Measurements from ENCODE around the gene ATP9B.
A peak's percentile ranks its signal among the peaks of the same experiment; 100 is the strongest.
"Not testable (repeated sequence)": the region's sequence is repeated elsewhere in the genome, so short reads cannot be mapped to it uniquely, and the experiment has no call there.

ATP9B gene

DNA sequence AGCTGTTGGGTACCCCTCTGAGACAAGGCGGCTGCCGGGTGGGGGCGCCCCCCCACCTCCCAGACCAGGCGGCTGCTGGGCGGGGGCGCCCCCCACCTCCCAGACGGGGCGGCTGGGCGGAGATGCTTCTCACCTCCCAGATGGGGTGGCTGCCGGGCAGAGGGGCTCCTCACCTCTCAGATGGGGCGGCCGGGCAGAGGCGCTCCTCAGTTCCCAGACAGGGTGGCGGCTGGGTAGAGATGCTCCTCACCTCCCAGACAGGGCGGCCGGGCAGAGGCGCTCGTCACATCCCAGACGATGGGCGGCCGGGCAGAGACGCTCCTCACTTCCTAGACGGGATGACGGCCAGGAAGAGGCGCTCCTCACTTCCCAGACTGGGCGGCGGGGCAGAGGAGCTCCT, 3.5 kb downstream of the ATP9B start:
- DNase-seq: not testable (repeated sequence)

DNA sequence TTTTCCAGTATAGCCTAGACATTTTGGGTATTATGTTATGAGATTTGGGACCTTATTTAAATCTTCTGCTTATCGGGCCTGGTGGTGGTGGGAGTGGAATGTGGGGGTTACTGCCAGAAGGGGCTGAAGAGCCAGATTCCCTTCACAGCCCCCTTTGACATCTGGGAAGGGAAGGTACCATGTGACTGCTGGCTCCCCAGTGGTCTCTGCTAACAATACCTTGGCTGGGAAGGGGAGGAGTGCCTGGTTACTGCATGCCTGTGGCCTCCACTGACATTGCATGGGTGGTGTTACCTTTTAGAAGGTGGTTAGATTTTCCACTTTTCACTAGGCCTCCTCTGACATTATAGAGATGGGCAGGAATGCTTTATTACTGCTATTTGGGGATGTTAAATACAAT, 8.0 kb downstream of the ATP9B start:
- DNase-seq: no peak

DNA sequence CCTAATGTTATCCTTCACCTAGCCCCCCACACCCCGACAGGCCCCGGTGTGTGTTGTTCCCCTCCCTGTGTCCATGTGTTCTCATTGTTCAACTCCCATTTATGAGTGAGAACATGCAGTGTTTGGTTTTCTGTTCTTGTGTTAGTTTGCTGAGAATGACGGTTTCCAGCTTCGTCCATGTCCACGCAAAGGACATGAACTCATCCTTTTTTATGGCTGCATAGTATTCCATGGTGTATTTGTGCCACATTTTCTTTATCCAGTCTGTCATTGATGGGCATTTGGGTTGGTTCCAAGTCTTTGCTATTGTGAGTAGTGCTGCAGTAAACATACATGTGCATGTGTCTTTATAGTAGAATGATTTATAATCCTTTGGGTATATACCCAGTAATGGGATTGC, 9.6 kb downstream of the ATP9B start:
- DNase-seq: not testable (repeated sequence)

DNA sequence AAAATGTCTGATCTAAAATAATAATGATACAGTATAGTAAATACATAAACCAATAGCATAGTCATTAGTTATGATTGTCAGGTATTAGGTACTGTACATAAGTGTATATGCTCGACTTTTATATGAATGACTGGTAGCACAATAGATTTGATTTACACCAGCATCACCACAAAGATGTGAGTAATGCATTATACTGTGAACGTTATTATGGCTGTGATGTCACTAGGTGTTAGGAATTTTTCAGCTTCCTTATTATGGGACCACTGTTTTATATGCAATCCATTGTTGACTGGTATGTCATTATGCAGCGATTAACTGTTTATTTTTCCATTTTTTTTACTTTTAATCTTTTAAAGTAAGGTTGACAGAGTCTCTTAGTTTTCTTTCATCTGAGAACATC, 23.7 kb downstream of the ATP9B start:
- DNase-seq: no peak

- no peak for DNase-seq
These were observed 24.8 kb downstream of the ATP9B start for GRCh38 chr18:79093986-79094385.

GRCh38 chr18:79095216-79095615, 26.0 kb downstream of the ATP9B start:
- no peak for DNase-seq

DNA sequence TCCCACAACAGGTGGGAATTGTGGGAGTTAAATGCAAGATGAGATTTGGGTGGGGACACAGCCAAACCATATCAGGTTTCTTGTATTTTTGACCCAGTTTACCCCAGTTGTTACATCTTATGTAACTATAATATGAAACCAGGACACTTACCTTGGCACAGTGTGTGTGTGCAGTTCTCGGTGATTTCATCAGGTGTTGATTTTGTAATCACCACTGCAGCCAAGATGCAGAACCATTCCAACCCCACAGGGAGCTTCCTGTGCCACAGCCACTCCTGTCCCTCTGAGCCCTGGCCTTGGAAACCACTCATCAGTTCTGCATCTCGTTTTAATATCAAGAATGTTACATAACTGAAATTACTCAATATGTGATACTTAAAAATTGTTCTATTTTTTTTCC, 31.8 kb downstream of the ATP9B start:
- no peak for DNase-seq

DNA sequence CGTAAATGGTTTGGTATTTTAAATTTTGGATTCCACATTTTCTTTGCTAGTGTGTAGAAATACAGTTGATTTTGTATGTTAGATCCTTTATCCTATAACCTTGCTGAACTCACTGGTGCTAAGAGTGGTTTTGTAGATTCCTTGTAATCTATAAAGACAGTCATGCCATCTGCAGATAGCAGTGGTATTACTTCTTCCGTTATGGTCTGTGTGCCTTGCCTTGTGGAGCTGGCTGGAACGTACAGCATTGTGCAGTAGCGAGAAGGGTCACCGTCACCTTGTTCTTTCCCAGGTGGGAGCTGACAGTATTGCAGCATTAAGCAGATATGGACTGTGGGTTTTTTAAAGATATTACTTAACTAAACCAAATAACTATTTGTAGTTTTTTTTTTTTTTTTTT, 33.7 kb downstream of the ATP9B start:
- DNase-seq: no peak

- DNase-seq: no peak
These were observed 34.9 kb downstream of the ATP9B start for GRCh38 chr18:79104137-79104536.

DNA sequence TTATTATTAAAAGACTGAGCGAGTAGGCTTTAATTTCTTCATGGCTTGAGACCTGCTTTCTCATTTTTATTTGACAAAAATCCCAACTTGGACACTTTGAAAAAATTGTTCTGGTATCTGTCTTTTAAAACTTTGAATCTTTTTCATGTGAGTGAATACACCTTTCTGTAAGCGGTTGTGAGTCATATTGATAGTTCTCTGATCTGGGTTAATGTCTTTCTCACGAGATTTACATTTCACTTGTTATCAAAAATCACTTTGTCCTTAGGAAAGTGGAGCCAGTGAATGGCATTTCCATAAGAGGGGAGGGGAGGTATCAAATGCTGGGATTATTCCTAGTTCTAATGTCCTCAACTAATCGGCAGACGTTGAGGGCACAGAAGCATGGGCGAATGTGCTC, 36.3 kb downstream of the ATP9B start:
- no peak for DNase-seq

DNA sequence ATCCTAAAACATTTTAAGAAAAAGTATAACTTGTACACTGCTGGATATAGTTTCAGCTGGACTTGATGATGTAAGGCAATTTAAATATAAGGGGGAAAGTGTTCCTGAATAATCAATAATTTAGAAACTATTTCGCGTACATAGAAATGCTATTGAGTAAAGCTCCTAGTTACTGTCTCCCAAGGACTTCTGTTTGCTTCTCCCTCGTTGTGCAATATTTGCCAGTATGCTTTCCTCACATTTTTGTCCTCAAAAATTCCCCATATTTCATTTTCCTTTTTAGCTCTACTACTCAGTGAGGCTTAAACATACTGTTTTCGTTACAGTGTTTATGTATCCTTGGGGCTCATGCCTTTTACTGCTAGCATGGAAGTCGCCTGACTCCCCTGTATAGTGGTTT, 36.9 kb downstream of the ATP9B start:
- no peak for DNase-seq

DNA sequence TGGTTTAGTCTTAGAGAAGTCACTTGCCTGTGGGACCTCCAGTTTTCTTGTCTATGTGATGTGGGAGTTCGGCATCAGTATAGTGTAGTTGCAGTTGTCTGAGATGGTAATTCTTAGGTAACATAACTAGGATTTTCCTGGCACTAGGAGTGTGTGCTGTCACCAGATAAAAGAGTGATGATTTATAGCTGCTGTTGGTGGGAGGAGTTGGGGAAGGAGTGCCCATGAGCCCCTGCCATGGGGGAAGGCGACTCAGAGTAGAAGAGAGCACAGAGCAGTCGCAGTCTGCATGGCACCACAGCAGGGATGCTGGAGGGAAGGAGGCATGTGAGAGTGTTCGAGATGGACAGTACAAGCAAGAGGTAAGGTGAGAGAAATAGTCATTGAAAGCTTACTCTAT, 38.7 kb downstream of the ATP9B start:
- DNase-seq: no peak

GRCh38 chr18:79108549-79109215, 39.5 kb downstream of the ATP9B start:
- DNase-seq: no peak

DNA sequence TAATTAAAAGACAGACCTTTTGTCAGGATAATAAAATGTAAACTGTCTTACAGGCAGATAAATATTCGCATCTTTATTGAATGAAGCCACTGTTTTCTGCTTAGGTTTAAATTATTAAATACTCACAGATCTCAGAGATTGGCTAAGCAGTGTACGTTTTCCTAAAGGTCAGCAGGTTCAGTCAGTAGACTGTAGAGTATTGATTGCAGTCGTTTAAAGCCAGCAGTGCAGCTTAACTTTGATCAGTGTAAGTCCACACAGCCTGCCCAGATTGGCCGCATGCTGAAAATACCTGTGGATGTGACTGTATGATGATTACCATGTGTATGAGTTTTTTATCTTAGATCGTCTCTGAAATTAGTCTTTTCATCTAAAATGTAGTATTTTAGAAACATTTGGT, 42.3 kb downstream of the ATP9B start:
- no peak for DNase-seq

GRCh38 chr18:79117385-79117784, 48.2 kb downstream of the ATP9B start:
- no peak for DNase-seq

DNA sequence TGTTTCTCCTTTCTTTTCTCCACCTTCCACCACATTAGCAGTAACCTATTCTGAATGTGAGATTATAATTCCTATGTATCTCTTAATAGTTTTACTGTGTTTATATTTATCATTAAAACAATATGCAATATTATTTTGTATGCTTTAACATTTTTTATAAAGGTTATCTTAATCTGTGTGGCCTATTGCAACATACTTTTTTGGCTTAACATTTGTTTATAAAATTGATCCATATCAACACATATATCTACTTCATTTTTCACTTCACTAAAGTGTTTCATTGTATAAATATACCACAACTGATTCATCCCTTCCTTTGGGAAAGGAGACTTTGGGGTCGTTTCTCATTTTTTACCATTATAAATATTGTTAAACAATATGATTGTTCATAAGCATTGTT, 48.6 kb downstream of the ATP9B start:
- DNase-seq: no peak

GRCh38 chr18:79118797-79119196, 49.6 kb downstream of the ATP9B start:
- no peak for DNase-seq

DNA sequence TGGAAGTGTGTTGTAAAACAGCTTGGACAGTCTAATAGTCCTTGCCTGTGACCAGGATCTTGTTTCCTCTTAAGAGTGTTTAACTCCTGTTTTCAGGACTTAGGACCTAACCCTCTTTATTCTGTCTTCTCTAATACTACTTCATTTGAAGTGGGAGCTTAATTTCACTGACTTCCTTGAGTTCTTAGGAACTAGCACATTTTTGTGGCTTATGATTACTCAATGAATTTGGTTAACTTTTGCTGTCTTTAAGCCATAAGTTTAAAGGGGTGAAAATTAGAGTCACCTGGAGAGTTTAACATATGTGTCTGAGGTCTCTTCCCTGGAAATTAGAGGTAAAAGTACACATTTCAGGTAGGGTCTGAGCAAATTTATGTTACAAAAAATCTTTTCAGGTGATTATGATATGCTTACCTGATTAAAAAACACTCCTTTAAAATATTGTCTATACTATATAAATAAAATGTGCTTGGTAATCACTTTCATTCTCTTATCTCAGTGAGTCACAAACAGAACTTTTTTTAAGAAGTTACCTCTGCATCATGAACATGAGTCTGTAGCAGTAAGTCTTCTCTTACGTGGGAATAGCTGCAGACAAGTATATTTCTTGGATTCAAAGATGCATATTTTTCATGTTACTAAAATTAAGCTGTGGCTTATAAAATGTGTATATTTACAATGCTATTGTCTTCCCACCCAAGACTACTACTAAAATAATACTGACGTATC, 52.7 kb downstream of the ATP9B start:
- no peak for DNase-seq

DNA sequence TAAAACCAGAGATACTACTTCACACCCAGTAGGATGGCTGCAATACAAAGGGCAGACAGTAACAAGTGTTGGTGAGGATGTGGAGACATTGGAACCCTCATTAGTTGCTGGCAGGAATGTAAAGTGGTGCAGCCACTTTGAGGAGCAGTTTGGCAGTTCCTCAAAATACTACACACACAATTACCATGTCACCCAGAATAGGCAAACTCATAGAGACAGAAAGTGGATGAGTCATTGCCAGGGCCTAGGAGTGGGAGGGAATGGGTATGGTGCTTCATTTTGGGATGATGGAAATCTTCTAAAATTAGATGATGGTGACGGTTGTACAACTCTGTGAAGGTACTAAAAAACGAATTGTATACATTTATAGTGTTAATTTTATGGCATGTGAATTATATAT, 54.8 kb downstream of the ATP9B start:
- DNase-seq: no peak

GRCh38 chr18:79129120-79129519, 59.9 kb downstream of the ATP9B start:
- no peak for DNase-seq

GRCh38 chr18:79133724-79134123, 64.5 kb downstream of the ATP9B start:
- no peak for DNase-seq

DNA sequence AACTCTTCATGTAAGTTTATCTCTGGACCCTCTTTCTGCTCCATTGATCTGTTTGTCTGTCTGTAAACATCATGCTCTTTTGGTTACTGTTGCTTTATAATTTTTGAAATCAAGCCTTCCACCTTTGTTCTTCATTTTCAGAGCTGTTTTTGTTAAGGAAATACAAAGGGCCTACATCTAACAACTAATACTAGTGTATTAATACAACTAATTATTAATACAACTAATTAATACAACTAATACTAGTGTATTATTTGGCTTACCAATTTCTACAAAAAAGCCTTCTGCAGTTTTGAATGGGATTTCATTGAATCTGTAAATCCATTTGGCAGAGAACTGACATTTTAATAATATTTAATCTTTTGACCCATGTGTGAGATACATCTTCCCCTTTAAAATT, 66.7 kb downstream of the ATP9B start:
- DNase-seq: no peak

DNA sequence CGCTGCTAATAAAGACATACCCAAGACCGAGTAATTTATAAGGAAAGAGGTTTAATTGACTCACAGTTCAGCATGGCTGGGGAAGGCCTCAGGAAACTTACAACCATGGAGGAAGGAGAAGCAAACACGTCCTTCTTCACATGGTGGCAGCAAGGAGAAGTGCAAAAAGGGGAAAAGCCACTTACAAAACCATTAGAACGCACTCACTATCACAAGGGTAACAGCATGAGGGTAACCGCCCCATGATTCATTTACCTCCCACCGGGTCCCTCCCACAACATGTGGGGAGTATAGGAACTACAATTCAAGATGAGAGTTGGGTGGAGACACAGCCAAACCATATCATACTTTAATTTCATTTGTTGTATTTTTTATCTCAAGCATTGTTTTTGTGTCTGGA, 67.5 kb downstream of the ATP9B start:
- DNase-seq: no peak

GRCh38 chr18:79139206-79139605, 70.0 kb downstream of the ATP9B start:
- DNase-seq: peak; percentile 6

DNA sequence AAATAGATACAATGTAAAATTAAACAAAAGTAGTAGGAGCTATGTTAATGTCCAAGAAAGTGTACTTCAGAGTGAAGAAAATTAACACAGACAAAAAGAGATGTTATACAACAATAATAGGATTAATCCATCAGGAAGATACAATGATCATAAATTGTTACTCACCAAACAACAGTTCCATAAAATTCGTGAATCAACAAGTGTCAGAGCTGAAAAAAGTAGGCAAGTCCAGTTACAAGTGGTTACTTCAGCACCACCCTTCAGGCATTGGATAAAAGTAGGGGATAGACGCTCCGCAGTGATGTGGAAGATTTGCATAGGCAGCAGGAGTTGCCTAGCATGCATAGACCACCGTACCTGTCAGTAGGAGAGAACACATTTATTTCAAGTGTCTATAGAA, 77.8 kb downstream of the ATP9B start:
- no peak for DNase-seq
